Right forelimb (tissue), 1 donor: Measurements from ENCODE around the gene SLC46A3.
"Not testable (repeated sequence)": the region's sequence is repeated elsewhere in the genome, so short reads cannot be mapped to it uniquely, and the experiment has no call there.

ENCODE experiments used
- DNase-seq: peaks from one replicate; pipeline ENCODE4 v3.0.0-alpha.2; 2018

SLC46A3 gene, protein sequence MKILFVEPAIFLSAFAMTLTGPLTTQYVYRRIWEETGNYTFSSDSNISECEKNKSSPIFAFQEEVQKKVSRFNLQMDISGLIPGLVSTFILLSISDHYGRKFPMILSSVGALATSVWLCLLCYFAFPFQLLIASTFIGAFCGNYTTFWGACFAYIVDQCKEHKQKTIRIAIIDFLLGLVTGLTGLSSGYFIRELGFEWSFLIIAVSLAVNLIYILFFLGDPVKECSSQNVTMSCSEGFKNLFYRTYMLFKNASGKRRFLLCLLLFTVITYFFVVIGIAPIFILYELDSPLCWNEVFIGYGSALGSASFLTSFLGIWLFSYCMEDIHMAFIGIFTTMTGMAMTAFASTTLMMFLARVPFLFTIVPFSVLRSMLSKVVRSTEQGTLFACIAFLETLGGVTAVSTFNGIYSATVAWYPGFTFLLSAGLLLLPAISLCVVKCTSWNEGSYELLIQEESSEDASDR

DNA sequence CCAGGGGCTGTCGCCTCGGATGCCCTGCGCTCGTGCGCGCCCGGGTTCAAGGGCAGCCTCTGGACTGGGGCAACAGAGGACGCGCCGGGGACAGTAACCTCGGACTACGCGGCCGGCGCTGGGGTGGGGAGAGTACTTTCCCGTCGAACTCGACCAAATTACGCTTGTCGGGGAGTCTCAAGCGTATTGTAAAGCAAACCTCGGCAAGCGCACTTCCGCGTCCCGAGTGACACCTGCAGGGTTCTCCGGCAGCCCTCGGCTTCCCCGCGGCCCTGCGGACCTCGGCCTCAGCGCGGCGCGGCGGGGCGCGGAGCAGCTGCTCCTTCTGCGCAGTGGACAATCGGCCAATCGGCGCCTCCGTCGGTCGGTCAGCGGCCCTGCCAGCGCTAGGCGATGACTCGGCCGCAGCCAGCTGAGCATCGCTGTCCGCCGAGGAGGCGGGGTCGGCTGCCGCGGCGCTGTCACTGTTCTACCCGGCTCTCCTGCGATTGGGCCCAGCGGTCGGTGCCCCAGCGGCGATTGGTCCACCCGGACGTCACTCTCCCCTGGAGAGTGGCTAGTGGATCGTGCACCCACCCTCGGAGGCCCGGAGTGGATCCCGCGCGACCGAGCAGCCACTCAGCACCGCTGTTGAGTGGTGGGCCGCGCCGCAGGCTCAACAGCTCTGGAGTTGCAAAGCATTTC lies at the start of gene SLC46A3:
Gene SLC46A3, minus strand, starts transcription at position 428 of the 684 bp plus-strand sequence. CDS start 972 bp downstream, outside the sequence.
- peak; percentile 97 for DNase-seq

DNA sequence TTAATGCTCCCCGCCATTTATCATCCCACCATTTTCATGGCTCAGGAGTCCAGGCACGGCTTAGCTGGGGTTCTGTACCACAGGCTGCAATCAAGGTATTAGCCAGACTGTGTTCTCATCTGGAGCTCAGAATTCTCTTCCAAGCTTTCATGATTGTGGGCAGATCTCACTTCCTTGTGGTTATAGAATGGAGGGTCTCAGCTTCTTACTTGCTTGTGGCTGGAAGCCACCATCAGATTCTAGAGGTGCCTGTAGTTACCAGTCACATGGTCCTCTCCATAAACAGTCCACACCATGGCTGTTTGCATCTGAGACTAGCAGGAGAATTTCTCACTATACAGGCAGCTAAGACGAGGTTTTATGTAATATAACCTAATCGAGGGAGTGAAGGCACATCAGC lies 45.1 kb upstream of the SLC46A3 start:
- no peak for DNase-seq

DNA sequence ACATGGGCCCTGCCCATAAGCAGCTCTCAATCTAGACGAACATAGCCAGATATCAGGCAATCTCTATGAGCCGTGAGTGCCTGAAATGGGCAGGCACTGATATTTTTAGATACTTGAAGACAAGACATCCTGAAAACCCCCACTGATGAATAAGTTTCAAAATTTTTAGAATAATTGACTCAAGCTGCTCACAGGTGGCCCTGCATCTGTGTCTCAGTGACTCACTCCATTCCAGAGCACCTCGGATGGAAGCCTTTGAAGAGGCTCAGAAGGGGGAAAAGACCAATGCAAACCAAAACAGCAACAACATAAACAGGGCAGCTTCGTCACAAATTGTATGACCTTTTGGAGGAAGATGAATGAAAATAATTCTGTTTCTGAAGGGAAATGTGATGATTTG lies 42.8 kb upstream of the SLC46A3 start:
- no peak for DNase-seq

DNA sequence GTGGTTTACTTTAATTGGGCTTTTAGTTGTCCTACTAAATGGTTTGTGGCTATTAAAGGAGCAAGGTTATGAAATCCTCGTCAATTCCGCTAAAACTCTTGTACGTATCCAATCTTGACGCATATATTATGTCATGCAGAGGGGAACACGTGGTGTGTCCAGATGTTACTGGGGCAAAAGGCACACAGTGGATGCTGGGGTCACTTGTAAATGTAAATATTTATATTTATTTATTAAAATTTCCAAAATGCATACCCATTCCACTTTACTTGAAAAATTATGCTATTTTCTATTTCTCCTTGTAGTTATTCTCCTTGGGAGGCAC lies 36.7 kb upstream of the SLC46A3 start:
- DNase-seq, result no peak

DNA sequence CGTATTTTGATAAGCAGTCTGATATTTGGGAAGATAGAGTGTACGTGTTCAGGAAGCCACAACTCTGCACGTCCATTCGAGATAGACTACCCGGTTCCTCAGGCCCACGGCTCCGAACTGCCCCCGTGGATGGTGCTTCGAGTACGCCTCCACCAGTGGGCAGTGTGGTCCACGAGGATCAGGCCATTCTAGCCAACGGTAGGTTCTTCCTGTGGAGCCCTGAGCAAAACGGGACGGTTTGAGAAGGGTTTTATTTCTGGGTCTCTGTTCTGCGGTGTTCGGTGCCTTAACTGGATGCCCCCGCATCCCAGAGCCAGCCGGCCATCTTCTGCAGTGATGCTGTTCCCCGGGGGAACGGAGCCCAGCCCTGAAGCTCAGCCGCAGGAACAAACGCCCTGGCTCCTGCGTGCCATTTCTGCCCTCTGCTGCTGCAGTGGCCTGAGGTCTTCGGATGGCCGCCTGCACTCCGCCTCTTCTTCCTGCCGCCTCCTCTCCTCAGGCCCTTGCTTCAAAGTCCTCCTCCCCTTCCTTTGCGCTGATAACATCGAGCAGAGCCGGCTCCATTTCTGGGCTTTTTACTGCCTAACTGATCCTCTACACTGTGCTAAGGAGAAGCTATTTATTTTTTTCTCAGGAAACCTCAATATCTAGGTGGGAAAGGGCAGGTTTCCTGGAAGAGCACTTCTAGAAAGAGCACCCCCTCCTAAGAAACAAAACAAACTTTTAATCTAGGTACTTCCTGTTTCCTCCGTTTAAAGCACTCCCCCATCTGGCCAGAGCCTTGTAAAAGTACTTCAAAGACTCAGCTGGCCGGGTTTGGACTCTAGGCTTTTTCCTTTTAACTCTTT lies 36.2 kb upstream of the SLC46A3 start:
- no peak for DNase-seq

DNA sequence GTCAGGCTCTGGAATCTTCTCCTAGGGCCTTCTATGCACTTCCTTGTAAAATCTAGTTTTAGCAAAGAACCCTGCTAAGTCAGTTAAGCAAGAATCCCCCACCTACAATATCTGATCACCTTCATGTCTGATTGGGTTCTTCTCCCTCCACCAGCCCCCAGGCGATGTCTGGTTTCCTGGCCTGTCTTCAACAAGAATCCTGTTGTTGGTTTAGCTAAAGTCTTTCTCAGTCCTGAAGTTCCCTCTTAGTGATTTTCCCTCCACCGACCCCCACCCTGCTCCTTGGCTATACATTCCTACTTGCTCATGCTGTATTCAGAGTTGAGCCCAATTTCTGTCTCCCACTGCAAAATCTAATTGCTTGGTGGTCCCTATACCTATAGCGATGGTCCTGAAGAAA lies 35.2 kb upstream of the SLC46A3 start:
- no peak for DNase-seq

DNA sequence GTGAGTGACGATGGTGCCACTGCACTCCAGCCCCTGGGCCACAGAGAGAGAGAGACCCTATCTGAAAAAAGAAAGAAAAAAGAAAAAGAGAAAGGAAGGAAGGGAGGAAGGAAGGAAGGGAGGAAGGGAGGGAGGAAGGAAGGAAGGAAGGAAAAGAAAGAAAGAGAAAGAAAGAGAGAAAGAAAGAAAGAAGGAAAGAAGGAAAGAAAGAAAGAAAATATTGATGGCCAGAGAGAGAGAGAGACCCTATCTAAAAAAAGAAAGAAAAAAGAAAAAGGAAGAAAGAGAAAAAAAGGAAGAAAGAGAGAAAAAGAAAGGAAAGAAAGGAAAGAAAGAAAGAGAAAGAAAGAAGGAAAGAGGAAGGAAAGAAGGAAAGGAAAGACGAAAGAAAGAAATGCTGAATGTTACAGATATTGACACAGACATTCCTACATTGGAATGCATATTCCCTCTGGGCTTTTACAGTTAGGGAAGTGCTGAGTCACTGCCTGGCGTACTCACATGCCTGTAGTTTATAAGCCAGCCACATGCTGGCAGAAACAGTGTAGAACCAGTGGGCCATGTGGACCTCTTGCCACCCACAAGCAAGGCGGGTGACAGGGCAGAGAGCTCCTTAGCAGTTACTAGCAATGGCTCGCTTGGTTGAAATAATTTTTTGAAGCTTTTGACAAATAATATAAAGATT lies 34.6 kb upstream of the SLC46A3 start:
- DNase-seq, result no peak

DNA sequence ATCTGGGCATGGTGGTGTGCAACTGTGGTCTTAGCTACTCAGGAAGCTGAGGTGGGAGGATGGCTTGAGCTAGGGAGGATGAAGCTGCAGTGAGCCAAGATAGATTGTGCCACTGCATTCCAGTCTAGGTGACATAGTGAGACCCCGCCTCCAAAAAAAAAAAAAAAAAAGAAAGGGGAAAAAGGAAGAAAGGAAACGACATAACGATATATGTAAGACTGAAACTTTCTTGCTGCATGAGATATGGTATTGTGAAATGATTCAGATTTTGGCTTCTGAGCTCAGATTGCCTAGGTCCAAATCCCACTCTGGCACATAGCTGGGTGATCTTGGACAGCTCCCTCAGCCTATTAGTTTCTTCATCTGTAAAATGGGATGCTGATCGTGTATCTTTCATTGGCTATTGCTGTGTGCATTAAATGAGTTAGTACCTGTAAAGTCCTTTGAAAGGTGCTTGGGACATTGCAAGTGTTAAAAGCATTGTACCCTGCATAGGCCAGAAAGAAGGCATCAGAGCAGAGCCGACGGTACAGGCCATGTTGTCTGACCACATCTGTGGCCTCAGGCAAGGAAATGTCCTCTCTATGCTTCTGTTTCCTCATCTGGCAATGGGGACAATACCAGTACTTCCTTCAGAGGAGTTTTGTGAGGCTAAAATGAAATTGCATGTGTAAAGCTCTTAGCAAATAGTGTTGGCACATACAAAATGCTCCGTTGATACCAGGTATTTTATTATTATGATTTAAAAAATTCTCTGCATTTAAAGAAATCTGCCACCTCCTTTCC lies 32.6 kb upstream of the SLC46A3 start:
- DNase-seq, result no peak

DNA sequence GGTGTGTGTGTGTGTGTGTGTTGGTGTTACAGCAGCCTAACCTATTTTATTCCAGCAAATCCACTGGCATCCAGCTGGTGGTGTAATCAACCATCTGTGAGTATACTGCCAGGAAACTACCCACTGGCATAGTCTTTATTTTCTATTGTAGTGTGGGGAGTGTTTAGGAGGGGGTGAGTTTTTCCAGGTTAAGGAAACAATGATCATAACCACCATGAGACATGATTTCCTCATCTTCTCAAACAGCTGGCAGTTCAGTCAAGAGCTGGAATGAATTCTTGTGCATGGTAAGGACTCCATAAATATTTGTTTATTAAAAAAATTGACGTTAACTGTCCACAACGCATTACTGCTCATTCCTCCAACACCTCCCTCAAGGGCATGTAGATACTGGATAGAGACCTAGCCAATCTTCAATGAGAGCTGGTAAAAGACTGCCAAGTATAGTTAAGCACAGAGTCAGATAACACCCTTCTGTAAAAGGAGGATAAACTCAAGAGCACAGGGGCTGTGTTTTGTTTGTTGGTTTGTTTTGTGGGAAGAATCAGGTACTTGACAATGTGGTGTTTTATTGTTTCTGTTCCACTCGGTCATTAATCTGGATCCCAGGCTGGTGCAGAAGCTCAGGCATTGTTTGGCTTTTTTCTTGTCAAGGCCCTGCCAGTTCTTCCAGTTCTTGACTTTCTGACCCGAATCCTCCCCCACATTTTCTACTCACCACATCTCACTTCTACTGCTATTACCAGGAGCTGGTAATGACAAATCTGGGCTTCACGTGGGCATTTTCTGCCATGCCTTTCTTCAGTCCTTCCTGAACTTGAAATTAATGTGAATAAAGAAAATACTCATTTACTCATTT lies 31.6 kb upstream of the SLC46A3 start:
- DNase-seq, result no peak

DNA sequence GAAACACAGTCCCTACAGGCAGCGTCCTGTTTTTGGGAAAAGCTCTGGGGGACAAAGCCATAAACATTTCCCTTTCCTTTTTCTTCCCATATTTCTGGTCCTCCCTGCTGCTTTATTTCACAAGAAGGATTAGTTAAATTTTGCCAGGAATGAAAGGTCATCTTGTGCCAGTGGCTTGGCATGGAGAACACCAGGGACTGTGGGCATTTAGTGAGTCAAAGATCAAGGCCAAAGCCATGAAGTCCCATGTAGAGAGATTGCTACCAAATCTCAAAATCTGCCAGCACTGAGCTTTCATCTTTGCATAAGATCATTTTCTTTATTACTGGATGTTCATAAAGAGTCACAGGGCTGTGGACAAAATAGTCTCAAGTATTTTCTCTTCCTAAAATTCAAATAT lies 29.1 kb upstream of the SLC46A3 start:
- DNase-seq, result no peak

DNA sequence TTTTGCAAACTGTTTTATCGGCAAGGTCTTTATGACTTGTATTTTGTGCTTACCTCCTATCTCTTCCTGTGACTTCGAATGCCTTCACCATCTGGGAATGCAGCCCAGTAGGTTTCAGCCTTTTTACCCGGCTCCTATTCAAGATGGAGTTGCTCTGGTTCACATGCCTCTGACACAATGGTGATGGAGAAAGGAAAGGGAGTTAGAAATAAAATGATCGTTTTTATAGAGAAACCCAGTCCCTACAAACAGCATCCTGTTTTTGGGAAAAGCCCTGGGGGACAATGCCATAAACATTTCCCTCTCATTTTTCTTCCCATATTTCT lies 27.5 kb upstream of the SLC46A3 start:
- DNase-seq, result no peak

DNA sequence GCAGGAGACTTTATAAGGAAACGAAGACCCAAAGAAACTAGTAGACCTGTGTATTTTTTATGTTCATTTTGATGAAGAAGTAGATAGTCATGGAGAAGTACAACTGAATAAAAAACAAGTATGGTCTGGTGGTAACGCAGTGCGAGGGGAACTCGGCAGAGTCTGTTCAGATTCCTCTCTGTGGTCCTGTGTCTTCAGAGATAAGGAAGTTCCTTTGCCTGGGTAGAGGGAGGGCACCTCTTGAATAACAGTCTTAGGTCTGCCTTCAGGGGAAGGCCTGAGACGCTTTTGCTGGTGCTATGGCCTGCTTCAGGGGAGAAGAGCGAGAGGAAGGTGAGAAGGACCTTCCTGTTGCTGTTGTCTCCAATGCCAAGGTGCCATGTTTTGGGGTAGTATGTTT lies 25.9 kb upstream of the SLC46A3 start:
- DNase-seq, result no peak

DNA sequence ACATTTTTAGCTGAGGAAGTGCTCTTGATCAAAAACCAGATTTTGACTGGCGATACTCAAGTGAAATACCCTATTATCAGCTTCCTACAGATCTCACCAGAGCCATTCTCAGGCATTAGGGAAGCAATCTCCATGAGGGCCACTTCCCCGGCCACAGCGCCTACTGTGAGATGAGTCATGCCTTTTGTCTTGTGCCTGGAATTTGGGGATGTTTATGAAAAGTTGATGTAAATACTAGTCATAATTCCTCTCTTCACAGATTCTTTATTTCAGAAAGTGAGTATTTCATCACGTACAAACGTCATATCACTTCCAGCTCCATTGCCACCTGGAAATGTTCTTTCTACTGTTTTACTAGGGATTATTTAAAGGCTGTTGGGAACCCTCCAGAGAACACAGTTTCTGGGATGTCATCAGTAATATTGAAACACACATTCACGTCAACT lies 25.3 kb upstream of the SLC46A3 start:
- no peak for DNase-seq

DNA sequence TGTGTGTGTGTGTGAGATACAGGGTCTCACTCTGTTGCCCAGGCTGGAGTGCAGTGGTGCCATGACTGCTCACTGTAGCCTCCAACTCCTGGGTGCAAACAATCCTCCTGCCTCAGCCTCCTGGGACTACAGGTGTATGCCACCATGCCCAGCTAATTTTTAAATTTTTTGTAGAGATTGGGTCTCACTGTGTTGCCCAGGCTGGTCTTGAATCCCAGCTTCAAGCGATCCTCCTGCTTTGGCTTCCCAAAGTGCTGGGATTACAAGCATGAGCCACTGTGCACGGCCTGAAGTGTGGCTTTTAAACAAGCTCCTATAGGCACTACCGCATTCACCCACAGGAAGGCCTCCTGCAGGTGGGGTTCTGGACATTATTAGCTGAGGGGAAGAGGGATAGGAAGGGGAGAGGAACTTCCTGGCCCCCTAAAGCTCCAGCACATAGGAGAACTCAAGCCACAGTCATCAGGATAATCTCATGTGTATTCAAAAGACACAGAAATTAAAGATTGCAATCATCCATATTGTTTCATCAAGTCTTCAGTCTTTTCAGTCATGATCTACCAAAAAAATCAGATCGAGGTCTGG lies 24.8 kb upstream of the SLC46A3 start:
- DNase-seq, result no peak

DNA sequence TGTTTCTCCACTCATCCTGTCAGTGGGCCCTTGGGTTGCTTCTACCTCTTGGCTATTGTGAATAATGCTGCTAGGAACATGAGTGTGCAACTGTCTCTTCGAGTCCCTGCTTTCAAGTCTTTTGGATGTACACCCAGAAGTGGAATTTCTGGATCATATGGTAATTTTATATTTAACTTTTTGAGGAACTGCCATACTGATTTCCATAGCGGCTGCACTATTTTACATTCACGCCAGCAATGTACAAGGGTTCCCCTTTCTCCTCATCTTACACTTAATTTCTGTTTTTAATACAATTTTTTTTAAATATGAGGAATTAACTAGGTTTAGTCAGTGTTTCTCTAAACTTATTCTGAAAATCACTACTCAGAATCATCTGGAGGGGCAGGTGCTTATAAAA lies 24.2 kb upstream of the SLC46A3 start:
- no peak for DNase-seq

DNA sequence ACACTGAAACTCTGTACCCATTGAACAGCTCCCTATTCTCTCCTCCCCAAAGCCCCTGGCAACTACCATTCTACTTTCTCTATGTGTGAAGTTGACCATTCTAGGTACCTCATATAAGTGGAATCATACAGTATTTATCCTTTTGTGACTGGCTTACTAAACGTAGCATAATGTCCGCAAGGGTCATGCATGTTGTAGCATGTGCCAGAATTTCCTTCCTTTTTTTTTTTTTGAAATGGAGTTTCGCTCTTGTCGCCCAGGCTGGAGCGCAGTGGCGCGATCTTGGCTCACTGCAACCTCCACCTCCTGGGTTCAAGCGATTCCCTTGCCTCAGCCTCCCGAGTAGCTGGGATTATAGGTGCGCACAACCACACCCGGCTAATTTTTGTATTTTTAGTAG lies 23.7 kb upstream of the SLC46A3 start:
- DNase-seq, result not testable (repeated sequence)

DNA sequence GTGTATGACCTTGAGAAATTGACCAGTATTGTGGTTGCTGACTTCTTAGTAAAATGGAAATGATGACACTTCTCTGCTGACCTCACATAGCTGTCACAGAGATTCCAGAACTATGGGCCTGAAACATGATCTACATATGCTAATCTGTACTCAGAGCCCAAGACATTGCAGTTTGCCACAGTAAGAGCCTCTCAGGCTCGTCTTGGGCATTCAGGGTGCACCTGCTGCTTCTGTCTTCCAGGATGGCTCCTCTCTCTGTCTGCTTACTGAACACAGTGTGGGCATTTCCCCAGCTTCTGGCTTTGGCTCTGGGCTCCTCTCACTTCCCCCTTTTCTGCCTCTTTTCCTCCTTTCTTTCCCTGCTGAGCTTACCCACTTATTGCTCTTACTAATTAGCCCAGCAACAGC lies 22.3 kb upstream of the SLC46A3 start:
- DNase-seq, result no peak

DNA sequence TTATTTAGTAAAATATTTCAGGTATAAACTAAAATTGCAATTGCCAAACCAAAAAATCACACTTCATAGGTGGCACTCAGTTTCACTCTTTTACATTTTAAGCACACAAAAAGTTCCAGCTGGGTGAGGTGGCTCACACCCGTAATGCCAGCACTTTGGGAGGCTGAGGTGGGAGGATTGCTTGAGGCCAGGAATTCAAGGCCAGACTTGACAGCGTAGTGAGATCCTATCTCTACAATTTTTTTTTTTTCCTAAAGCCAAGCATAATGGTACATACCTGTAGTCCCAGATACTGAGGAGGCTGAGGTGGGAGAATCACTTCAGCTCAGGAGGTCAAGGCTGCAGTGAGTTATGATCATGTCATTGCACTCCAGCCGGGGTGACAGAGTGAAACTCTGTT lies 20.6 kb upstream of the SLC46A3 start:
- no peak for DNase-seq

DNA sequence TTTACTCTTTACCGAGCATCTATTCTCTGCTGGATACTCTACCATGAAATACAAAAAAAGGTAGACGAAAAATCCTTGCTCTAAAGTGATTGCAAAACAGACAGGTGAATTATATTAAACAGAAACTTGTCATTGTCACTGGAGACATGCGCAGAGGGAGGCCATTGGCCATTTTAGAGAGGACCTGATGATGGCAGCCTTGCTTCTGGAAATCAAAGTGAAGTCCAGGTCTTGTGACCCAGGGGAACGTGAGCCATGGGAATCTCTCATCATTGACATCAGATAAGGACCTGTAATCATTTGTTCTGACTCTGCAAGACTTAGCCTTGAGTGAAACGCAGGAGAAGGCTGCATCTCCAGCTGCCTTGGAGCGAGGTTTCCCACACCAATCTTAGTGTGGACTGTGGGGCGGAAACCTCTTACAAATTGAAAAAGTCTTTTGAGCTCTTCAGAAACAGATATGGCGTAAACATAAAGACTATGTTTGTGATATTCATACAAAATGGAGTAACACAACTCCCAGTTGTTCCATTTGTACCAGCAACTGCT lies 16.8 kb upstream of the SLC46A3 start:
- no peak for DNase-seq

DNA sequence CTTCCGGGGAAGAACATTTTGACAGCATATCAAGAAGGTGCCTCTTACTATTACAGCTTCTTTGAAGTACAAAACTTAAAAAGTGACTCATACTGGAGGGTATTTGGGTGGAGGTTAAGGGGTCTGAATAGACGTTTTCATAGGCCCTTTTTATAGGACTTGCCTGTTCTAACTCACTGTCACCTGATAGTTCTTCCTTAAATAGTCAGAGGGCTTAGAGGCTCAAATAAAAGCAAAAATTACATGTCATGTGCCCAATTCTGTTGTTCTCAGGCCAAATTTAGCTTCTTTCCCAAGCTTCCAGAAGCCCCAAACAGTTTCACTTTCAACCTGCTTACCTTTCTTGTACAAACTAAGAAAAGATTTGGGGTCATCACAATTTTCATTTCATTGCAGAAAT lies 16.1 kb upstream of the SLC46A3 start:
- no peak for DNase-seq

DNA sequence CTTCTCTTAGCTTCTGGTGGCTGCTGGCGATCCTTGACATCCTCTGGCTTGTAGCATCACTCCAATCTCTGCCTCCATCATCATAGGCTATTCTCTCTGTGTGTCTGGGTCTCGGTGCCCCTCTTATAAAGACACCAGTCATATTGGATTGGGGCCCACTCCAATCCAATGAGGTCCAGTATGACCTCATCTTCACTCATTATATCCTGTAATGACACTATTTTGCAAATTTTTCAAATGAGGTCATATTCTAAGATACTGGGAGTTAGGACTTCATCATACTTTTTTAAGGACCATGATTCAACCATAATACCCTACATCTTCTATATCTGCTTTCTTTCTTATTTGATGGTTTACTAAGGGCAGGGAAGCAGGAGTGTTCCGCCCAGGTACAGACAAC lies 12.0 kb upstream of the SLC46A3 start:
- DNase-seq, result no peak
